GM06990 (cell line): ENCODE results near the gene MGAT3.

ENCODE experiments used
- DNase-seq: peaks from one replicate; pipeline ENCODE4 v3.0.0-alpha.2; 2011; ENCODE audit not compliant: insufficient read length; ENCODE audit errors: extremely low read depth
- H3K27me3 ChIP-seq: replicated peaks from 2 replicates; pipeline ENCODE4 v1.6.0; 2011; ENCODE audit warnings: low read length; ENCODE audit not compliant: control insufficient read depth, insufficient read depth
- H3K36me3 ChIP-seq: 2 replicates; pipeline ENCODE4 v1.5.1; 2011; ENCODE audit warnings: low read length; ENCODE audit not compliant: control insufficient read depth, insufficient read depth
- H3K4me3 ChIP-seq: replicated peaks from 2 replicates; pipeline ENCODE4 v1.5.1; 2011; ENCODE audit warnings: low read depth, mild to moderate bottlenecking, control low read depth, low read length
- CTCF ChIP-seq: IDR thresholded peaks from 2 replicates; pipeline ENCODE4 v1.5.1; 2011; ENCODE audit warnings: low read length, control low read depth, mild to moderate bottlenecking, inconsistent platforms; ENCODE audit not compliant: insufficient read depth, poor library complexity, severe bottlenecking

Gene MGAT3

DNA sequence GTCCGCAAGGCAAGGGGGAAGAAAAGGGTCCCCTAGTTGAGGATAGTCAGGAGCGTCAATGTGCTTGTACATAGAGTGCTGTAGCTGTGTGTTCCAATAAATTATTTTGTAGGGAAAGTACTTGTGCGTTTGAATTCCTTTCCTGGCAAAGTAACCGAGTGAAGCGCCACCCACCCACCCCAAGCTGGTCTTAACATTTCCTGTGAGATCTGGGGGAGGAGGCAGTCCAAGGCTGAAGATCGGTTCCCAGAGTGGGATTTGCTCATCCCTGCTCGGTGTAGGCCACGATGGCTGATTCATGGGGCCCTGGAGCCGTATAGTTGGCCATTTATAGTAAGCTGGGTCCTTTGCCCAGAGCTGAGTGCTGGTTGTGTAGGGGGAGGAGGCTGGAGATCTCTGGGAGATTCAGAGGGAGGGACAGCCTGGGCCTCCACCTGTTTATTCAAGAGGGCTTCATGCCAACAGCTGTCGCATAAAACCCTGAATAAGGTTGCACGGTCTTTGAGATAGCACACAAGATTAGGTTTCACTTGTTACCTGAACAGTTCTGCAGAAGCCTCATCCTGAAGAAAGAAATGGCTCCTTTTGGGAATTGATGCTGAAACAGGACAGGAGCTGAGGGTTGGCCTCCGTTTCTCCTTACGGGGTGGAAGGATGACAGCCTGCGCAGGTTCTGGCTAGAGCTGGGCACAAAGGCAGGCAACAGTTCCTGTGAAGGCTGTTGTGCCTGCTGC lies 65.9 kb downstream of the MGAT3 start:
- Histone ChIP-seq H3K27me3 (no peaks in the 10 kb centered on the region), H3K4me3 (peak overlapping the region; percentile 94), H3K36me3 (peaks cover 31% of the 10 kb centered on the region)
- no peak for DNase-seq
- no peak for TF ChIP-seq CTCF

DNA sequence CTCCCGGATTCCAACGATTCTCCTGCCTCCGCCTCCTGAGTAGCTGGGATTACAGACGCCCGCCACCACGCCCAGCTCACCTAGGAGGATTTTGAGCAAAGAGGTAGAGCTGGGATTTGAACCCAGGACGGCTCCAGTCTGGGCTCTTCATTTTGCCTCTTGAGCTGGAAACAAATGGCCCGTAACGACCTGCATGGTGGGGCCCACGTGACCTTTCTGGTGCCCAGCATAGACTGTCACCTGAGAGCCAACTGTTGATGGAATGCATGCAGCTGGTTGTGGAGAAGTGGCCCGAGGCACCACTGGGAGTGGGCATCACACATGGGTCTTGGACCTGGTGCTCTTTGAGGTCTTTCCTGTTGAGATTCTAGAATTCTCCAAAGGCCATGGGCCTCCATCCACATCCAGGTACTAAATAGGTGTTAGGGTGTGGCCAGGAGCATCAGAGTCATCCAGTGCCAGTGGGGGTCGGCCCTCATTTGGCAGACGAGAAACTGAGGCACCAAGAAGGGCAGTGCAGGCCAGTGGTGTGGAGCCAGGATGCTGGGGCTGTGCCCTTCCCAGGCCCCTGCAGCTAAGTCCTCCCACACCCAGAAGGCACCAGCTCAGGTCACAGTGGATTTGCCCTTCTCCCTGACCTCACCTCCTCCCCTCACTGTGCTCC lies 67.4 kb downstream of the MGAT3 start:
- no peak for DNase-seq
- Histone ChIP-seq H3K4me3 (no peak overlapping the region), H3K36me3 (peaks cover 31% of the 10 kb centered on the region), H3K27me3 (no peaks in the 10 kb centered on the region)
- TF ChIP-seq CTCF = no peak

DNA sequence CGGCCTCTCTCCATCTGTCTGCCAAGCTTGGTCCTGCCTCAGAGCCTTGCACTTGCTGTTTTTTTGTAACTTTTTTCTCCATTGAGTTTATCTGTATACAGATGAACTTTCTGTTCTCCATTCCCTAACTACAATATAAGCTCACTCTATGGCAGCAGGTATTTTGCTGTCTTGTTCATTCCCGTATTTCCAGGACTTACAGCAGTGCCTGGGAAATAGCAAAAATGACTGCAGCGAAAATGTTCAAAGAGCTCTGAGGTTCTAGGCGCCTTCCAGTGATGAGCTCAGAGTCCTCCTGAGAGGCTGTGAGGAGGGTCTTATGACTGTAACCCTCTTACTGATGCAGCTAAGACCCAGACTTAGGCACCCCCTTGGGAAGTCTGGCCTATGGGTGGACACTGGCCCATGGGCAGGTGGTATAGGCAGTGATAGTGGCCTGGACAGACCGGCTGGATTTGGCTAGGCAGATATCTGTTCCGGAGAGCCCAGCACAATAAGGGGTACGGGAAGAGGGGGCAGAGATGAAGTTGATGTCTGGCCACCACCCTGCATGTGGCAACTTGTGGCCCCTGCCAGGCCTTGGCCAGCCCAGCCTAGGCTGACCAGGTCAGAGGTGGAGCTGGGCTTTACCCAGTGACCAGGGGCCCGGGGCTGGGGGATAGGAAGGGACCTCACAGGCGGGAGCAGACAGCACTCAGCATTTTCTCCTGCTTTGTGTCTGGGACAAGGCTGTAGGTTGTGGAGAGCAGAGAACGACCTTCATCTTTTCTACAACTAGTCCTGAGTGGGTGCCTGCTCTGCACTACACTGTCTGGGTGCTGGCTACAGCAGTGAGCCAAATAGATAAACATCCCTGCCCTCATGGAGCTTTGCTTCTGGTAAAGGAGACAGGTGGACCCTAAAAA lies 68.2 kb downstream of the MGAT3 start:
- Histone ChIP-seq H3K36me3 (peaks cover 35% of the 10 kb centered on the region), H3K27me3 (no peaks in the 10 kb centered on the region), H3K4me3 (no peak overlapping the region)
- no peak for TF ChIP-seq CTCF
- DNase-seq = no peak

DNA sequence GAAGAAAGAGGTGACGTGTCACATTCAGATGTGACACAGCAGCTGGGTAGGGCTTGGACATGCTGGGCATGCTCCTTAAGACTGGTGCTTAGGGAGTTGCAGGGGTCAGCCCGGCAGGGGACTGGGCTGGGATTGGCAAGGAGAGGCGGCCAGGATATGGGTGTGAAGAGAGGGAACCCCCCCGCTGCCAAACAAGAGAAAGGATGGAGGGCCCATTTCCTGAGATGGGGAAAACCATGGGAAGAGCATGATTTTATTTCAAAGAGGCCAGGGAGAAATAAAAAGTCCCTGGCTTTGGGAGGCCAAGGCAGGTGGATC lies 68.8 kb downstream of the MGAT3 start:
- H3K36me3 ChIP-seq = peaks cover 35% of the 10 kb centered on the region
- H3K27me3 ChIP-seq = no peaks in the 10 kb centered on the region
- H3K4me3 ChIP-seq = no peak overlapping the region
- DNase-seq = no peak
- no peak for TF ChIP-seq CTCF

DNA sequence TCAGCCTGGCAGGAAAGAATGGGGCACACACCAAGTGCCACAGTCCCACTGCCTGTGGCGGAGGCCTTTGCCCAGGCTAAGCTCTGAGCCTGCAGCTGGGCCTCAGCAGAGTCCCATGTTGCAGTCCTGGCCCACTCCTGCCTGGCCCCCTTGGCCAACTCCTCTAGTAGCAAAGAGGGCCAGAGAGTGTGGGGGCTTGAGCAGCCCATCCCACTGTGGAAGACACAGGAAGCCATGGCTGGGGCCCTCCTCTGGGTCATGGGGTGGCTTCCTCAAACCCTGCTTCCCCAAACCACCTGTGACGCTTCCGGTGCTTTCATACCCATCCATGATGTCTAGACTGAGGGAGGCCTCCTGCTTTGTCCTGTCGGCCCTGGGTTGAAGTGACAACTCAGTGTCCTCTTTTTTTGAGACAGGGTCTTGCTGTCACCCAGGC lies 69.9 kb downstream of the MGAT3 start:
- Histone ChIP-seq H3K4me3 (no peak overlapping the region), H3K36me3 (peaks cover 31% of the 10 kb centered on the region), H3K27me3 (no peaks in the 10 kb centered on the region)
- no peak for DNase-seq
- TF ChIP-seq CTCF = no peak
